Liver (tissue), 9 donors: ENCODE measurements around the gene GPC1. TPM values are rescaled to one million over a fixed set of nuclear protein-coding genes. Genes with fewer than 3 reads are reported as not detected.

Experiments
- DNase-seq: peaks from one replicate; pipeline ENCODE4 v3.0.0-alpha.2; 2017; ENCODE audit warnings: low spot score
- H3K27ac ChIP-seq, 2 donors: one replicate each; pipeline ENCODE4 v1.7.0; 2013; ENCODE audit warnings: inconsistent platforms in 2 of 2, low read length in 2 of 2, control low read depth in 1 of 2, low read depth in 1 of 2, mild to moderate bottlenecking in 1 of 2
- H3K27me3 ChIP-seq, 4 donors: one replicate each; pipeline versions ENCODE4 v1.6.1 to v1.7.0; 2013; ENCODE audit warnings: low read length in 3 of 4, inconsistent platforms in 1 of 4, mild to moderate bottlenecking in 1 of 4, moderate library complexity in 1 of 4; ENCODE audit not compliant: control insufficient read depth in 4 of 4, insufficient read depth in 4 of 4
- H3K36me3 ChIP-seq, 4 donors: one replicate each; pipeline versions ENCODE4 v1.6.1 to v1.7.0; 2013; ENCODE audit warnings: low read length in 3 of 4, mild to moderate bottlenecking in 3 of 4, low read depth in 1 of 4, moderate library complexity in 1 of 4; ENCODE audit not compliant: control insufficient read depth in 4 of 4, insufficient read depth in 3 of 4
- H3K4me1 ChIP-seq, 4 donors: one replicate each; pipeline versions ENCODE4 v1.6.1 to v1.7.0; 2013; ENCODE audit warnings: low read length in 3 of 4, mild to moderate bottlenecking in 3 of 4, moderate library complexity in 1 of 4; ENCODE audit not compliant: control insufficient read depth in 4 of 4, insufficient read depth in 4 of 4
- H3K4me3 ChIP-seq, 3 donors: one replicate each; pipeline versions ENCODE4 v1.6.1 to v1.7.0; 2013; ENCODE audit warnings: low read length in 3 of 3, control low read depth in 1 of 3, low read depth in 1 of 3, mild to moderate bottlenecking in 1 of 3
- H3K9ac ChIP-seq, 2 donors: one replicate each; pipeline ENCODE4 v1.7.0; 2013; ENCODE audit warnings: low read length in 2 of 2, mild to moderate bottlenecking in 2 of 2, moderate library complexity in 2 of 2, control low read depth in 1 of 2, low read depth in 1 of 2
- H3K9me3 ChIP-seq, 4 donors: one replicate each; pipeline versions ENCODE4 v1.6.1 to v1.7.0; 2013; ENCODE audit warnings: low read length in 3 of 4; ENCODE audit not compliant: control insufficient read depth in 4 of 4
- EGR1 ChIP-seq, 2 donors: IDR thresholded peaks; 2 replicates each; pipeline ENCODE4 v1.6.1; 2016 to 2018; ENCODE audit warnings: antibody characterized with exemption in 2 of 2, low read depth in 2 of 2
- FOXA1 ChIP-seq: IDR thresholded peaks from 2 replicates; pipeline ENCODE4 v1.6.1; 2016; ENCODE audit warnings: antibody characterized with exemption
- FOXA2 ChIP-seq: IDR thresholded peaks from 2 replicates; pipeline ENCODE4 v1.6.1; 2016; ENCODE audit warnings: antibody characterized with exemption
- GABPA ChIP-seq, 2 donors: IDR thresholded peaks in 1 of 2; conservative IDR thresholded peaks in 1 of 2; 2 replicates each; pipeline ENCODE4 v1.6.1; 2016; ENCODE audit warnings: antibody characterized with exemption in 2 of 2, mild to moderate bottlenecking in 1 of 2, moderate library complexity in 1 of 2
- HNF4A ChIP-seq, 2 donors: conservative IDR thresholded peaks; 2 replicates each; pipeline ENCODE4 v1.6.1; 2016; ENCODE audit warnings: antibody characterized with exemption in 2 of 2, mild to moderate bottlenecking in 2 of 2
- HNF4G ChIP-seq: IDR thresholded peaks from 2 replicates; pipeline ENCODE4 v1.6.1; 2016; ENCODE audit warnings: antibody characterized with exemption
- JUND ChIP-seq, 2 donors: IDR thresholded peaks; 2 replicates each; pipeline ENCODE4 v1.6.1; 2016; ENCODE audit warnings: antibody characterized with exemption in 2 of 2
- NR2F2 ChIP-seq: IDR thresholded peaks from 2 replicates; pipeline ENCODE4 v1.6.1; 2016; ENCODE audit warnings: antibody characterized with exemption
- RAD21 ChIP-seq, 2 donors: IDR thresholded peaks; 2 replicates each; pipeline ENCODE4 v1.6.1; 2016; ENCODE audit warnings: antibody characterized with exemption in 2 of 2, mild to moderate bottlenecking in 2 of 2
- RXRA ChIP-seq, 2 donors: IDR thresholded peaks; 2 replicates each; pipeline ENCODE4 v1.6.1; 2017 to 2018; ENCODE audit warnings: antibody characterized with exemption in 2 of 2, mild to moderate bottlenecking in 1 of 2
- SP1 ChIP-seq: IDR thresholded peaks from 2 replicates; pipeline ENCODE4 v1.6.1; 2018; ENCODE audit warnings: antibody characterized with exemption, mild to moderate bottlenecking
- TAF1 ChIP-seq: conservative IDR thresholded peaks from 2 replicates; pipeline ENCODE4 v1.6.1; 2016; ENCODE audit warnings: antibody characterized with exemption, mild to moderate bottlenecking
- YY1 ChIP-seq: IDR thresholded peaks from 2 replicates; pipeline ENCODE4 v1.6.1; 2016; ENCODE audit warnings: antibody characterized with exemption, mild to moderate bottlenecking
- WGBS: extraction: QIAGEN DNeasy Blood & Tissue Kit; methylation state at CpG from one replicate; pipeline ENCODE4 v1.1.7; 2013; 5-methylcytosine and 5-hydroxymethylcytosine counted together
- polyA plus RNA-seq, 2 donors: library from polyadenylated mRNA; stranded (reverse) in 1 of 2; unstranded in 1 of 2; fragments of 200-250 nt in 1 of 2; fragments of >200 nt in 1 of 2; fragmentation: Nextera tagmentation in 1 of 2; extraction: Ambion mirVana in 1 of 2; gene quantifications; one replicate each; pipeline versions ENCODE4 v1.2.1 to v1.2.3, GENCODE V29; 2013 to 2015
- total RNA-seq, 2 donors: library from RNA; depleted of rRNA; stranded (reverse); fragments of >200 nt; gene quantifications; one replicate each; pipeline ENCODE4 v1.2.3, GENCODE V29; 2014
- TF ChIP-seq, protein P1 (sequence below): IDR thresholded peaks from 2 replicates; pipeline ENCODE4 v1.6.1; 2016; ENCODE audit warnings: antibody characterized with exemption
- TF ChIP-seq, protein P2 (sequence below): IDR thresholded peaks from 2 replicates; pipeline ENCODE4 v1.6.1; 2016; ENCODE audit warnings: antibody characterized with exemption
- TF ChIP-seq, protein P3 (sequence below): IDR thresholded peaks from 2 replicates; pipeline ENCODE4 v1.6.1; 2016; ENCODE audit warnings: antibody characterized with exemption
- TF ChIP-seq, protein P4 (sequence below): fragments of 150-350 bp; IDR thresholded peaks from 2 replicates; pipeline ENCODE4 v1.5.1; 2017; ENCODE audit warnings: improper control_type of control experiment, low read depth, low read length; ENCODE audit not compliant: missing input control
- TF ChIP-seq, protein P5 (sequence below): IDR thresholded peaks from 2 replicates; pipeline ENCODE4 v1.6.1; 2016; ENCODE audit warnings: antibody characterized with exemption, mild to moderate bottlenecking
- donor health status: healthy.
- donor health status: healthy.
- donor health status: healthy.
- donor health status: healthy.
- donor health status: healthy.

The GPC1 gene
- total and polyA plus RNA-seq, 4 donors, result 3.2 to 41.0 (median 9.1) TPM

DNA sequence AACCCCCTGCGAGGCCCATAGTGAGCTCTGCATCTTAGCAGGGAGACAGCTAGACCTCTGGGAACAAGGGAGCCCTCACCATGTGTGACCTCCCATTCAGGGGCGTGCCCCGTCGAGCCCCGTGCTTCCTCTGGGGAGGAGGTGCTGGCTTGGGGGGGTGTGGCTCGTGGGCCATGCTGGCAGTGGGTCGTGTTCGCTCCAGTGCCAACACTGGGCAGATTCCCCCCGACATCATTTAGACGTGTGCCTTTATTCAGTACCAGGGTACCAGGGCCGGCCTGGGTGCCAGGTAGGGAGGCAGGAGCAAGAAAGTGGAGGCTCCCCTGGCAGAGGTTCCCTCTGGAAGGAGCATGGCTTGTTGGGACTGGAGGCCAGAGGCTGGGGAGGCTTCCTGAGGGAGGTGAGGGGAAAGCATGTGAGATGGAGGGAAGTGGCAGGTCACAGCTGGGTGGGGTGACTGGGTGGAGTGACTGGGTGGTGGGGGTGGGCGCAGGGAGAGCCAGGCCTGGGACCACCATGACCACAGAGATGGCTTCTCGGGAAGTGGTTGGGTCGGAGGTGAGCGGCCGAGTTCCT is 15.2 kb downstream of the GPC1 start:
- H3K27me3 ChIP-seq, result no peaks in the 10 kb centered on the region
- H3K36me3 ChIP-seq, result no peaks in the 10 kb centered on the region
- no peaks in the 10 kb centered on the region for H3K9me3 ChIP-seq
- no peak overlapping the region for H3K4me3 ChIP-seq
- no peak for DNase-seq
- H3K9ac ChIP-seq, result no peak overlapping the region
- 88% methylated on average over 16 of the region's 16 CpGs for WGBS
- no peak for TF ChIP-seq YY1
- TF ChIP-seq, protein P1, sequence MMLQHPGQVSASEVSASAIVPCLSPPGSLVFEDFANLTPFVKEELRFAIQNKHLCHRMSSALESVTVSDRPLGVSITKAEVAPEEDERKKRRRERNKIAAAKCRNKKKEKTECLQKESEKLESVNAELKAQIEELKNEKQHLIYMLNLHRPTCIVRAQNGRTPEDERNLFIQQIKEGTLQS, result no peak
- no peak for TF ChIP-seq FOXA2
- TF ChIP-seq, protein P2, sequence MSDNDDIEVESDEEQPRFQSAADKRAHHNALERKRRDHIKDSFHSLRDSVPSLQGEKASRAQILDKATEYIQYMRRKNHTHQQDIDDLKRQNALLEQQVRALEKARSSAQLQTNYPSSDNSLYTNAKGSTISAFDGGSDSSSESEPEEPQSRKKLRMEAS, result no peak
- no peak for TF ChIP-seq RXRA (IDR thresholded peaks at IDR 0.05)
- TF ChIP-seq GABPA (IDR thresholded peaks at IDR 0.05 in 1 of 2, conservative IDR thresholded peaks at IDR 0.05 in 1 of 2), result no peak
- no peak for TF ChIP-seq RAD21 (IDR thresholded peaks at IDR 0.05)
- no peak for TF ChIP-seq FOXA1
- TF ChIP-seq, protein P3, sequence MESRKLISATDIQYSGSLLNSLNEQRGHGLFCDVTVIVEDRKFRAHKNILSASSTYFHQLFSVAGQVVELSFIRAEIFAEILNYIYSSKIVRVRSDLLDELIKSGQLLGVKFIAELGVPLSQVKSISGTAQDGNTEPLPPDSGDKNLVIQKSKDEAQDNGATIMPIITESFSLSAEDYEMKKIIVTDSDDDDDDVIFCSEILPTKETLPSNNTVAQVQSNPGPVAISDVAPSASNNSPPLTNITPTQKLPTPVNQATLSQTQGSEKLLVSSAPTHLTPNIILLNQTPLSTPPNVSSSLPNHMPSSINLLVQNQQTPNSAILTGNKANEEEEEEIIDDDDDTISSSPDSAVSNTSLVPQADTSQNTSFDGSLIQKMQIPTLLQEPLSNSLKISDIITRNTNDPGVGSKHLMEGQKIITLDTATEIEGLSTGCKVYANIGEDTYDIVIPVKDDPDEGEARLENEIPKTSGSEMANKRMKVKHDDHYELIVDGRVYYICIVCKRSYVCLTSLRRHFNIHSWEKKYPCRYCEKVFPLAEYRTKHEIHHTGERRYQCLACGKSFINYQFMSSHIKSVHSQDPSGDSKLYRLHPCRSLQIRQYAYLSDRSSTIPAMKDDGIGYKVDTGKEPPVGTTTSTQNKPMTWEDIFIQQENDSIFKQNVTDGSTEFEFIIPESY, result no peak
- TF ChIP-seq NR2F2, result no peak
- TF ChIP-seq HNF4G, result no peak
- TF ChIP-seq EGR1 (IDR thresholded peaks at IDR 0.05; ENCODE audit: low read depth in 2 of 2), result no peak
- TF ChIP-seq TAF1, result no peak
- no peak for TF ChIP-seq SP1
- TF ChIP-seq HNF4A (conservative IDR thresholded peaks at IDR 0.05), result no peak
- TF ChIP-seq, protein P4, sequence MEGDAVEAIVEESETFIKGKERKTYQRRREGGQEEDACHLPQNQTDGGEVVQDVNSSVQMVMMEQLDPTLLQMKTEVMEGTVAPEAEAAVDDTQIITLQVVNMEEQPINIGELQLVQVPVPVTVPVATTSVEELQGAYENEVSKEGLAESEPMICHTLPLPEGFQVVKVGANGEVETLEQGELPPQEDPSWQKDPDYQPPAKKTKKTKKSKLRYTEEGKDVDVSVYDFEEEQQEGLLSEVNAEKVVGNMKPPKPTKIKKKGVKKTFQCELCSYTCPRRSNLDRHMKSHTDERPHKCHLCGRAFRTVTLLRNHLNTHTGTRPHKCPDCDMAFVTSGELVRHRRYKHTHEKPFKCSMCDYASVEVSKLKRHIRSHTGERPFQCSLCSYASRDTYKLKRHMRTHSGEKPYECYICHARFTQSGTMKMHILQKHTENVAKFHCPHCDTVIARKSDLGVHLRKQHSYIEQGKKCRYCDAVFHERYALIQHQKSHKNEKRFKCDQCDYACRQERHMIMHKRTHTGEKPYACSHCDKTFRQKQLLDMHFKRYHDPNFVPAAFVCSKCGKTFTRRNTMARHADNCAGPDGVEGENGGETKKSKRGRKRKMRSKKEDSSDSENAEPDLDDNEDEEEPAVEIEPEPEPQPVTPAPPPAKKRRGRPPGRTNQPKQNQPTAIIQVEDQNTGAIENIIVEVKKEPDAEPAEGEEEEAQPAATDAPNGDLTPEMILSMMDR, result no peak
- TF ChIP-seq JUND (IDR thresholded peaks at IDR 0.05), result no peak
- TF ChIP-seq, protein P5, sequence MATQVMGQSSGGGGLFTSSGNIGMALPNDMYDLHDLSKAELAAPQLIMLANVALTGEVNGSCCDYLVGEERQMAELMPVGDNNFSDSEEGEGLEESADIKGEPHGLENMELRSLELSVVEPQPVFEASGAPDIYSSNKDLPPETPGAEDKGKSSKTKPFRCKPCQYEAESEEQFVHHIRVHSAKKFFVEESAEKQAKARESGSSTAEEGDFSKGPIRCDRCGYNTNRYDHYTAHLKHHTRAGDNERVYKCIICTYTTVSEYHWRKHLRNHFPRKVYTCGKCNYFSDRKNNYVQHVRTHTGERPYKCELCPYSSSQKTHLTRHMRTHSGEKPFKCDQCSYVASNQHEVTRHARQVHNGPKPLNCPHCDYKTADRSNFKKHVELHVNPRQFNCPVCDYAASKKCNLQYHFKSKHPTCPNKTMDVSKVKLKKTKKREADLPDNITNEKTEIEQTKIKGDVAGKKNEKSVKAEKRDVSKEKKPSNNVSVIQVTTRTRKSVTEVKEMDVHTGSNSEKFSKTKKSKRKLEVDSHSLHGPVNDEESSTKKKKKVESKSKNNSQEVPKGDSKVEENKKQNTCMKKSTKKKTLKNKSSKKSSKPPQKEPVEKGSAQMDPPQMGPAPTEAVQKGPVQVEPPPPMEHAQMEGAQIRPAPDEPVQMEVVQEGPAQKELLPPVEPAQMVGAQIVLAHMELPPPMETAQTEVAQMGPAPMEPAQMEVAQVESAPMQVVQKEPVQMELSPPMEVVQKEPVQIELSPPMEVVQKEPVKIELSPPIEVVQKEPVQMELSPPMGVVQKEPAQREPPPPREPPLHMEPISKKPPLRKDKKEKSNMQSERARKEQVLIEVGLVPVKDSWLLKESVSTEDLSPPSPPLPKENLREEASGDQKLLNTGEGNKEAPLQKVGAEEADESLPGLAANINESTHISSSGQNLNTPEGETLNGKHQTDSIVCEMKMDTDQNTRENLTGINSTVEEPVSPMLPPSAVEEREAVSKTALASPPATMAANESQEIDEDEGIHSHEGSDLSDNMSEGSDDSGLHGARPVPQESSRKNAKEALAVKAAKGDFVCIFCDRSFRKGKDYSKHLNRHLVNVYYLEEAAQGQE, result no peak
- peaks cover 3 to 17% (median 8%) of the 10 kb centered on the region in 4 donors for H3K4me1 ChIP-seq
- H3K27ac ChIP-seq, result no peak overlapping the region
